SKM-1 (cell line): ENCODE data around the gene CSNK2A1.
"Not testable (repeated sequence)": the region's sequence is repeated elsewhere in the genome, so short reads cannot be mapped to it uniquely, and the experiment has no call there.

Experiments used
- DNase-seq: peaks from one replicate; lab custom pipeline; 2025; ENCODE audit not compliant: unreplicated experiment; lab: John Stamatoyannopoulos, UW

The CSNK2A1 gene

DNA sequence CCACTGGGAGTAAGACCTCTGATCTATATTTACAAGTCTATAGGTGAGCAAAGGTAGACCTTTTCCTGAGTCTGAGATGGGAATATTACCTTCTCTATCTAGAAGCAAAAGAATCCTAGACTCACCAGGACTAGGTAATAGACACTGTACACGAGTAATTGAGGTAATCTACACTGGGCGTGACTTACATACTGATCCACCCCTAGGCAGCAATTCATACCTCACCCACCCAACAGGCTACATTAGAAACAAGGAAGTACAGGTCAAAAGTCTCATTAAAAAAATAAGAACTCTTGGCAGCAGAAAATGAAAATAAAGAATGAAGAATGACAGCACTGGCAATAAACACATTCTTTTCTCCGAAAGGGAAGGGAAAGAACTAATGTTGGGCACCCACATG, 7.6 kb downstream of the CSNK2A1 start:
- no peak for DNase-seq

DNA sequence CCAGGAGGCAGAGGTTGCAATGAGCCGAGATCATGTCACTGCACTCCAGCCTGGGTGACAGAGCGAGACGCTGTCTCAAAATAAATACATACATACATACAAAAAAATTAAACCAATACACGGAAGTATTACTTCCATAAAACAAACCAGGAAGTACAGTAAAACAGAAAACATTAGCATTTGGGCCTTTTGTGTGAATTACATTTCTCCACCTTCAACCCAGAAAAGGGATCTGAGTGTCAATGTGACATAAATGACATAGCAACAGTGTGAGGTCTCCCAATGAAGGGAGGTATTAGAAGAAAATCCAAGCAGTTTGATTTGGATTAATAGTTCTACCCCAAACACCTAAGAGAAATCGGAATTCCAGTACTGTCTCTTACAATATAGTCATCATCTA, 10.1 kb downstream of the CSNK2A1 start:
- DNase-seq = no peak

DNA sequence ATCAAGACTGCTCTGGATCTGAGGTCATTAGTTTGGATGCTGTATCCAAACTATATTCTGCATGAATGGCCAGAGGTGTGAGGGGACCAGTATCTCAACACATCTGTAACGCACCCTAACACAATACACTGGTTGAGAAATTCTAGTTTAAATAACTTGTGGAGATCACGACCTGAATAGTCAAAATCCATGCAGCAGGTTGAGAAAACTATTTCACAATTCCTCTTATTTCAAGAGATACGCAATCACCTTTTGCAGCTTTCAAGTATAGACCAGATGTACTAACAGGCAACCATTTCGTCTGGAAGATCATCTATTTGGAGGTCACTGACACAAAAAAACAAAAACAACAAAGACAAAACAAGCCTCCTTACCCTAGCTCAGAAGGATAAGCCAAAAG, 11.1 kb downstream of the CSNK2A1 start:
- no peak for DNase-seq

DNA sequence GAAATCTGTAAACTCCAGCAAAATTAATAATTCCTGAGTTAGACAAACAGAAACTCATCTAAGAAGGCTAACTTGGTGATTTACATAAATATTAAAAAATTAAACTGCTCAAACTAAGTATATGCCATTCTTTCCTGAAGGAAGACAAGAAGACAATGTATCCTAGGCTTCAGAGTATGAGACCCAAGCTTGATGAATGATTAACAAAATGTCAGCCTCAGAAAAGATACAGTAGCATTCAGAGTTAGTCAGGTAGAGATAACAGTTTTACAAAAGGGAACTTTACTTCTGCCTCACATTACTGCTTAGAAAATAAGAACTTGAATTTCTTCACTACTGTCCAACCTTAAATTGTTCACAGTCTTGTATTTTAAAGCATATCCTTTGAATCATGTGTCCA, 12.0 kb downstream of the CSNK2A1 start:
- no peak for DNase-seq

GRCh38 chr20:530321-530720, 13.3 kb downstream of the CSNK2A1 start:
- no peak for DNase-seq

DNA sequence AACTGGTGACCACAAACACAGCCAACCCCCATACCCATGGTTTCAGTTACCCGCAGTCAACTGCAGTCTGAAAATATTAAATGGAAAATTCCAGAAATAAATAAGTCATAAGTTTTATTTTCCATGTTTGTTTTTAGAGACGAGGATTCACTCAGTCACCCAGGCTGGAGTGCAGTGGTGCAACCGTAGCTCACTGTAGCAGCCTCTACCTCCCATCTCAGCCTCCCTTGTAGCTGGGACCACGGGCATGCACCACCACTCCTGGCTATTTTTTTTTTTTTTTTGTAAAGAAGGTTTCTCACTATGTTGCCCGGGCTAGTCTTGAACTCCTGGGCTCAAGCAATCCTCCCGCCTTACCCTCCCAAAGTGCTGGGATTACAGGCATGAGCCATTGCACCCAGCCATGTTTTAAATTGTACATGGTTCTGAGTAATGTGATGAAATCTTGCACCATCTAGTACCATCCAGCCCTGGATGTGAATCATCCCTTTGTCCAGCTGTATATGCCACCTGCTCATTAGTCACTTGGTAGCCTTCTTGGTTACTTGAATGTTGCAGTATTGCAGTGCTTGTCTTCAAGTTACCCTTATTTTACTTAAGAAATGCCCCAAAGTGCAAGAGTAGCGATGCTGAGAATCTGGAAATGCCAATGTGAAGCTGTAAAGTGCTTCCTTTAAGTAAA, 14.5 kb downstream of the CSNK2A1 start:
- DNase-seq = no peak

GRCh38 chr20:527571-527886, 16.1 kb downstream of the CSNK2A1 start:
- DNase-seq = no peak

- no peak for DNase-seq
Measured at GRCh38 chr20:521860-522259, 21.7 kb downstream of the CSNK2A1 start.

DNA sequence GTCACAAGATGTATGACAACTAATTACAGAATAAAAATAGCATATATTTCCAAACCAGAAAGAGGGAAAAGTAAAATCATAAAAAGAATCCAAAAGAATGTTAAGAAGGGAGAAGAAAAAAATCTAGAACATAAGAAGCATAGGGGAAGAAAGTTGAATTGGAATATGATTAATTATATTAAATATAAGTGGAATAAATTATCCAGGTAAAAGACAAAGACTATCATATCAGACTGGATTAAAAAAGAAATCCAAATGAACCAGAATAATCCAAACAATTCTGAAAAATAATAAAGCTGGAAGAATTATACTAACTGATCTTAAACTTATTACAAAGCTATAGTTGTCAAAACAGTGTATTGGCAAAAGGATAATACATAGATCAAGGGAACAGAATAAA, 23.6 kb downstream of the CSNK2A1 start:
- no peak for DNase-seq

GRCh38 chr20:517221-517620, 26.4 kb downstream of the CSNK2A1 start:
- DNase-seq = no peak

DNA sequence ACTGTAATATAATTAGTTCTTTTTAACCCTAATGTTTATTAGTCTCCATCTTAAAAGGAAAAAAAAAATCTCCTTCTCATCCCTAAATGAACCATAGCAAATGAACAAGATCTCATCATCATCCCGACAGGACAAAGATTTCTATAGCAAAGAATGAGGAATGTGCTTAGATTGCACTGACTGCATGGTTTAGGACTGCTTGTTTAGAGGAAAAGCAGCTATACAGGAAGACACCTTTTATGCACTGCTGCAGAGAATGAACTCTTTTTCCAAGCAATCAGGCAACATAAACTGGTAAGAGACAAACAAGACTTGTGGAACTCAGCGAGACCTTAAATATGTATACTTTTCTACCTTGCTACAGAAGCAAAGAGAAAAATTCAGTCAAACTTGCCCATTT, 26.8 kb downstream of the CSNK2A1 start:
- no peak for DNase-seq

GRCh38 chr20:515696-516095, 27.9 kb downstream of the CSNK2A1 start:
- DNase-seq = no peak

- DNase-seq = no peak
Measured at GRCh38 chr20:513429-513828, 30.2 kb downstream of the CSNK2A1 start.

DNA sequence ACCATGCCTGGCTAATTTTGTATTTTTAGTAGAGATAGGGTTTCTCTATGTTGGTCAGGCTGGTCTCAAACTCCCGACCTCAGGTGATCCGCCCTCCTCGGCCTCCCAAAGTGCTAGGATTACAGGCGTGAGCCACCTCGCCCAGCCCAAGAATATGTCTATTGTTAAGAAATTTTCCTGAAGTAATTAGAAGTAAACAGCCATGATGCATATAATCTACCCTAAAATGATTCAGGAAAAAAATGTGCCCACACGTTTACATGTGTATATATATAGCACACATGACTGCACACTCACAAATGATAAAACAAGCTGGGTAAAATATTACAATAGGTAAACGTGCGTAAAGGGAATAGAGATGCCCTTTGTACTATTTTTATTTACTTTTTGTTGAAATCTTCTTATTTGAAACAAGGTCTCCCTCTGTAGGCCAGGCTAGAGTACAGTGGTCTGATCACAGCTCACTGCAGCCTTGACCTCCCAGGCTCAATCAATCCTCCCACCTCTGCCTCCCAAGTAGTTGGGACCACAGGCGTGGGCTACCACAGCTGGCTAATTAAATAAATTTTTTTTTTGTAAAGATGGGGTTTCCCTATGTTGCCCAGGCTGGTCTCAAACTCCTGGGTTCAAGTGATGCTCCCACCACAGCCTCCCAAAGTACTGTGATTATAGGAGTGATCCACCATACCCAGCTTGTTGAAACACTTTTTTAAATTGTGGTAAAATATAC, 33.1 kb downstream of the CSNK2A1 start:
- not testable (repeated sequence) for DNase-seq

GRCh38 chr20:508364-508787, 35.2 kb downstream of the CSNK2A1 start:
- not testable (repeated sequence) for DNase-seq

DNA sequence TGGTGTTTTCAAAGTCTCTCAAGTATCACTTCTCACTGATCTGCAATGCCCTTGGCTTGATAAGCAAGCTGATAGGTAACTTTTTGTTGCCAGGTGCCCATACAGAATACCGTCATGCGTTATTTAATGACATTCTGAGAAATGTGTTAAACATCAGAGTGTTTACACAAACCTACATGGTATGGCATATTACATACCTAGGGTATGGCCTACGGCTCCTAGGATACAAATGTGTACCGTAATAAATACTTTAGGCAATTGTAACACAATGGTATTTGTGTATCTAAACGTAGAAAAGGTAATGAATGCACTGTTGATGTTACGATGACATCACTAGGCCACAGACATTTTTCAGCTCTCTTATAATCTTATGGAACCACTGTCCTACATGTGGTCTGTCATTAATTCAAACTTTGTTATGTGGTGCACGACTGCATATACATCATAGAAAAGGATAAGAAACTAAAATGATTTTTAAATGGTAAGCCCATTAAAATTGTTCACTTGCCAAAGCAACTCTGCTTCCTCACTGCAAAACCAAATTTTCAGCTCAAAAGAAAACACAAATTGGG, 35.7 kb downstream of the CSNK2A1 start:
- DNase-seq = no peak

DNA sequence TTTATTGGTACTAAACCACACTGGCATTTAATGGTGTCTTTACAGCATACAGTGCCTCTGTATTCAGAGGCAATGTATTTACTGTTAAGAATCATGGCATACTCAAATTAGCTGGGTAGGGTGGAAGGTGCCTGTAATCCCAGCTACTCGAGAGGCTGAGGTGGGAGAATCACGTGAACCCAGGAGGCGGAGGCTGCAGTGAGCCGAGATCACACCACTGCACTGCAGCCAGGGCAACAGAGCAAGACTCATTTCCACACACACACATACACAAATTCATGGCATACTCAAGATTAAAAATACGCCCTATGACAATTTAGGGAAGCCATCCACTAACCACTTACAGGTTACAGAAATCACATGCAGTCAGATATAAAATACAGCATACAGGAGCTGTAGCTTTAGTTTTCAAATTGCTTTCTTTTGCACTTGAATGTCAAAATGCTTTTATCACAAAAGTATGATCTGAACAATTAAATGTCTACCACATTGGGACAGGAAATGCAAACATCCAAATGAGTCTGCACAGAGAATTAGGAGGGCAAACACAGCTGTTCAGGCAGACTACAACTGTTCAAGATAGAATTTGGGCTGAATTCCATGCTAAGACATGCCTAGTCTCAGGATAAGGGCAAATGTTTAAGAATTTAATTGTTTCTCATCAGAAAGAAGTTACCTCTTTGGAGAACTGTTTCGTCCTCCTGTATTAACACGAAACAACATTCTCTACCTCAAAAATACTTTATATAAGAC, 36.4 kb downstream of the CSNK2A1 start:
- no peak for DNase-seq

- no peak for DNase-seq
Measured at GRCh38 chr20:504632-505075, 38.9 kb downstream of the CSNK2A1 start.

DNA sequence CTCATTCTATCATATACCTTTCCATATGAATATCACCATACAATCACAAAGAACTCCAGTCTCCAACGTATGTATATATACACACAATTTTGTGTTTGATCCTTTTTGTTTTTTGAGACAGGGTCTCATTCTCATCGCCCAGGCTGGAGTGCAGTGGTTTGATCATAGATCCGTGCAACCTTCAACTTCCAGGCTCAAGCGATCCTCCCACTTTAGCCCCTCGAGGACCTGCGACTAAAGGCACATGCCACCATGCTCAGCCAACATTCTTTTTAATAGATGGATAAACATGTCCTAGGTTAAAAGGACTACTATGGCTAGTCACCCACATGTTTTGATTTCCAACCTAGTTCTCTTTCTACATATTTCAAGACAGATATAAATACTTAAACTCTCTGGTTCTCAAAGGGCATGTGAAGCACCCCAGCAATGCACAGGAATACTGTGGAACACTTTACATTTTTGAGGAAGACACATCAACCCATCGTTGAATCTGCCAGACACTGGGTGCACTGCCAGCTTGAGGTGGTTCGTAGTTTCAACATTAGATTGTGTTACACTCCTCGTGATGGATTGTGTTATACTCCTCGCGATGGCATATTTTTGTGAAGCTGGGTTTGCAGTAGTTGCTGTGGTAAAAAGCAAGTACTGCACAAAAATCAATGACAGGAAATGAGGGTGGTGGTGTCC, 40.4 kb downstream of the CSNK2A1 start:
- no peak for DNase-seq

- no peak for DNase-seq
Measured at GRCh38 chr20:497979-498378, 45.6 kb downstream of the CSNK2A1 start.

DNA sequence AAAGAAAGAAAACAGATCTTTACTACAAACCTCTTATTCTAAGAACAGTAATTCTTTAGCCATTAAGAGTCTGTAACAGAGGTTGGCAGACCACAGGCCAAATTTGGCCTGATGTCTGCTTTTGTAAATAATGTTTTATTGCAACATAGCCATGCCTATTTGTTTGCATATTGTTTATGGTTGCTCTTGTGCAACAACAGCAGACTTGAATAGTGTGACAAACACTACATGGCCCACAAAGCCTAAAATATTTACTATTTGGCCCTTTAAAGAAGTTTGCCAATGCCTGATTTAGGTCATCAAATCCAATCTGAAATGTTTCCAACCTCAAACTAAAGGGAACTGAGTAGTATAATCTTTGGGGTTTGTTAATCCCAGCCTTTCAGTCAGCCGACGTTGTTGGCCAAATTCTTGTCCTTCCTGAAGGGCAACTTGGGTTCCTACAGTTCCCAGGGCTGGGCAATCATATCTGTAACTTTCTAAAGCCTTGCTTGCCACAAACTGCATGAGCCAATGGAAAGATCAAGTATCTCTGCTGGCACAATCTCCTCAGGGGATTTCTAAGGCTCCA, 47.4 kb downstream of the CSNK2A1 start:
- DNase-seq = no peak
